ENCODE results near the gene HDAC7.

- TF ChIP-seq CTCF (IDR thresholded peaks at IDR 0.05) (no peak), POLR2AphosphoS5 (IDR thresholded peaks at IDR 0.05) (no peak)
Measured at GRCh38 chr12:47823422-47824086, 3.9 kb upstream of the HDAC7 start.

Measured in prostate gland (tissue), 2 donors.